ENCODE data around the gene MAB21L1. TPM values are rescaled to one million over a fixed set of nuclear protein-coding genes. Genes with fewer than 3 reads are reported as not detected.

MAB21L1 gene
- polyA plus RNA-seq, 4 donors, result 0.08 to 0.62 (median 0.10) TPM

GRCh38 chr13:35480346-35480745 lies 3.9 kb upstream of the MAB21L1 start:
- DNase-seq (ENCODE audit: low read depth in 4 of 4, low spot score in 3 of 4), result no peak

- no peak for DNase-seq (ENCODE audit: low read depth in 4 of 4, low spot score in 3 of 4)
Measured at GRCh38 chr13:35479706-35480105, 3.2 kb upstream of the MAB21L1 start.

- DNase-seq (ENCODE audit: low read depth in 4 of 4, low spot score in 3 of 4), result no peak
Measured at GRCh38 chr13:35479038-35479492, 2.6 kb upstream of the MAB21L1 start.

- no peak for DNase-seq (ENCODE audit: low read depth in 4 of 4, low spot score in 3 of 4)
Measured at GRCh38 chr13:35478271-35479037, 2.0 kb upstream of the MAB21L1 start.

- DNase-seq (ENCODE audit: low read depth in 4 of 4, low spot score in 3 of 4), result no peak
Measured at GRCh38 chr13:35477386-35477946, 977 bp upstream of the MAB21L1 start.

GRCh38 chr13:35475212-35475959 lies 1.1 kb downstream of the MAB21L1 start:
- DNase-seq (ENCODE audit: low read depth in 4 of 4, low spot score in 3 of 4), result no peak

- no peak for DNase-seq (ENCODE audit: low read depth in 4 of 4, low spot score in 3 of 4)
Measured at GRCh38 chr13:35474496-35475211, 1.8 kb downstream of the MAB21L1 start.

GRCh38 chr13:35473802-35474201 lies 2.7 kb downstream of the MAB21L1 start:
- no peak for DNase-seq (ENCODE audit: low read depth in 4 of 4, low spot score in 3 of 4)

- no peak for DNase-seq (ENCODE audit: low read depth in 4 of 4, low spot score in 3 of 4)
Measured at GRCh38 chr13:35473206-35473775, 3.2 kb downstream of the MAB21L1 start.

GRCh38 chr13:35472323-35472881 lies 4.1 kb downstream of the MAB21L1 start:
- DNase-seq (ENCODE audit: low read depth in 4 of 4, low spot score in 3 of 4), result no peak

GRCh38 chr13:35471706-35472322 lies 4.7 kb downstream of the MAB21L1 start:
- DNase-seq (ENCODE audit: low read depth in 4 of 4, low spot score in 3 of 4), result no peak

- DNase-seq (ENCODE audit: low read depth in 4 of 4, low spot score in 3 of 4), result no peak
Measured at GRCh38 chr13:35470671-35471661, 5.5 kb downstream of the MAB21L1 start.

GRCh38 chr13:35469806-35470525 lies 6.5 kb downstream of the MAB21L1 start:
- DNase-seq (ENCODE audit: low read depth in 4 of 4, low spot score in 3 of 4), result no peak

GRCh38 chr13:35468195-35468594 lies 8.3 kb downstream of the MAB21L1 start:
- DNase-seq (ENCODE audit: low read depth in 4 of 4, low spot score in 3 of 4), result no peak

GRCh38 chr13:35465371-35465770 lies 11.1 kb downstream of the MAB21L1 start:
- DNase-seq (ENCODE audit: low read depth in 4 of 4, low spot score in 3 of 4), result no peak

GRCh38 chr13:35460061-35460460 lies 16.4 kb downstream of the MAB21L1 start:
- no peak for DNase-seq (ENCODE audit: low read depth in 4 of 4, low spot score in 3 of 4)

- DNase-seq (ENCODE audit: low read depth in 4 of 4, low spot score in 3 of 4), result no peak
Measured at GRCh38 chr13:35457258-35457657, 19.2 kb downstream of the MAB21L1 start.

- no peak for DNase-seq (ENCODE audit: low read depth in 4 of 4, low spot score in 3 of 4)
Measured at GRCh38 chr13:35455022-35455421, 21.5 kb downstream of the MAB21L1 start.

All from right renal pelvis (tissue), 4 donors.